Measurements from ENCODE around the gene IARS2.
"Not testable (repeated sequence)": the region's sequence is repeated elsewhere in the genome, so short reads cannot be mapped to it uniquely, and the experiment has no call there.

Gene IARS2

DNA sequence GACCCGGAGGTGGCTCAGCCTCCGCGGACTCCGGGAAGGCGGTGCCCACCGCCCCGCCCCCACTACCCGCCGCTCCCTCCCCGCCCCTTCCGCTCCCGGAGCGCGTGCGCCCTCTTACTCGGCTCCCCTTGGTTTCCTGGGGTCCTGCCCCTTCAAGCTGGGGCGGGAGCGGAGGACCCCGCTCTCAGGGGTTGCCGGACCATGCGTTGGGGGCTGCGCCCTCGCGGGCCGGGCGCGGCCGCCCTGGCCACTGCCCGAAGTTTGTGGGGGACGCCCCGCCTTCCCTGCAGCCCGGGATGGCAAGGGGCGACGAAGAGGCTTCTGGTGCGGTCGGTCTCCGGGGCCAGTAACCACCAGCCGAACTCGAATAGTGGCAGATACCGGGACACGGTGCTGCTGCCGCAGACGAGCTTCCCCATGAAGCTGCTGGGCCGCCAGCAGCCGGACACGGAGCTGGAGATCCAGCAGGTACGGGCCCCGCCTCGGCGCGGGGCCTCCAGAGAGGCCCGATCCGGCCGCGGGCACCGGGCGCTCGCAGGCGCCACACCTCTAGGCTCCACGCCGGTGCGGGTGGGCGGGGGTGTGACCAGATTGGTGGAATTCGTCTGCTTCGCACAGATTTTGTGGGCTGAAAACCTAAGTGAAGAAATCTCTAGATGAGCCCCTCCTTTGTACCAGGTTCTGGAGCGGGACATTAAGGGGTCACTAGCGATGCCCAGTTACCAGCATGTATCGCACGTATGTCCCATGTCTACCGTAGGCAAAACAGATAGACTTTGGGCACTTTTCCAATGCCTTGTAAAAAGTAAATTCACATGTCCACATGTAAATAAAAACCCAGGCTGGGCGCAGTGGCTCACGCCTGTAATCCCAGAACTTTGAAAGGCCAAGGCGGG lies at the start of gene IARS2:
Gene IARS2 (plus strand): TSS at position 117 of the 896 bp plus-strand sequence. CDS start 85 bp downstream, at position 202.
- DNase-seq (ENCODE audit: low read depth): peak; percentile 89

DNA sequence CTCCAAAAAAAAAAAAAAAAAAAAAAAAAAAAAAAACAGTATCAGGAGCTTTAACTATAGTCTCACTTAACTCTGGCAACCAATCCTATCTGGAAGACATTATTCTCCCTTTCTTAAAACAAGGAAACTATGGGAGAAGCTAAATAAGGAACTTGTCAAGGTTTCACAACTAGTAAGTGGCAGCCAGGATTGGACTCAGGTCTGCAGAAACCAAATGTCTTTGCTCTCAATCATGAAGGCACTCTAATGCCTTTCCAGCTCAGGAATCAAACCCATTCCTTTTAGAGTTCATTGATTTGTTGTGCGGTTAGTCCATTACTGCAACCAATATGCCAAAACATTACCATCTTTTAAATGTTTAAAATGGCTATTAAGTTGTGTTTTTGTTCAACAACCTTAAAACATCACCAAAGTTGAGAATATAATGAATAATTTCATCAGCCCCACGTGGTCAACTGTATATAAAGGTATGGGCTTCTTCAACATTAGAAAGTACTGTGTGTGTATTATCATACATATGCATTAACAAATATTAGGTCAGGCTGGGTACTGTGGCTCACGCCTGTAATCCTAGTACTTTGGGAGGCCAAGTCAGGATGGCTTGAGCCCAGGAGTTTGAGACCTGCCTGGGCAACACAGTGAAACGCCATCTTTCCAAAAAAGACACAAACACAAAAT lies 49.1 kb upstream of the IARS2 start:
- DNase-seq (ENCODE audit: low read depth): no peak

DNA sequence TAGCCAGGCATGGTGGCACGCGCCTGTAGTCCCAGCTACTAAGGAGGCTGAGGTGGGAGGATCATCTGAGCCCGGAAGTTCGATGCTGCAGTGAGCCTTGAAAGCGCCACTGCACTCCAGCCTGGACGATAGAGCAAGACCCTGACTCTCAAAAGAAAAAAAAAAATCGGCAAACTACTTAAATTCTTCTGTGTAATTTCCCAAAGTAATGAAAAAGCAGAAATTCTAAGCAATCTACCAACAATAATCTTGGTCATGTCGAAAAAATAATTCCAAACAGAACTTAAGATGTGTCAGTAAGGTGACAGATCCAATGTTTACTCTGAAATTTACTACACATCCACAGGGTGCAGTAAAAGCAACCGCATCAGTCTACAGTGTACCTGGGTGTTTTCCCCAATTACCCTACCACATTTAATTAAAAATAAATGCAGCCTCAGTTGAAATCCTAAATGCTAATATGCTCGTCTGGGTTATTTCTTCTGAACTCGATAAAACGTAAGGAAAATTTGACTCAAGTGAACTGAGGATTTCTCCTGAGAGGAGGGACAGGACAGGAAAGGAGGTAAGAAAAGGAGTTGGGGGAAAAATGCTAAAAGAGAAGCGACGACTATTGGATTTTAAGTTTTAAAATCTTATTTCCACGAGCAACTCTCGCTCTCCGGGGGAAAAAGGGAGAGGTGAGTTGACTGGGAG lies 48.4 kb upstream of the IARS2 start:
- no peak for DNase-seq (ENCODE audit: low read depth)

DNA sequence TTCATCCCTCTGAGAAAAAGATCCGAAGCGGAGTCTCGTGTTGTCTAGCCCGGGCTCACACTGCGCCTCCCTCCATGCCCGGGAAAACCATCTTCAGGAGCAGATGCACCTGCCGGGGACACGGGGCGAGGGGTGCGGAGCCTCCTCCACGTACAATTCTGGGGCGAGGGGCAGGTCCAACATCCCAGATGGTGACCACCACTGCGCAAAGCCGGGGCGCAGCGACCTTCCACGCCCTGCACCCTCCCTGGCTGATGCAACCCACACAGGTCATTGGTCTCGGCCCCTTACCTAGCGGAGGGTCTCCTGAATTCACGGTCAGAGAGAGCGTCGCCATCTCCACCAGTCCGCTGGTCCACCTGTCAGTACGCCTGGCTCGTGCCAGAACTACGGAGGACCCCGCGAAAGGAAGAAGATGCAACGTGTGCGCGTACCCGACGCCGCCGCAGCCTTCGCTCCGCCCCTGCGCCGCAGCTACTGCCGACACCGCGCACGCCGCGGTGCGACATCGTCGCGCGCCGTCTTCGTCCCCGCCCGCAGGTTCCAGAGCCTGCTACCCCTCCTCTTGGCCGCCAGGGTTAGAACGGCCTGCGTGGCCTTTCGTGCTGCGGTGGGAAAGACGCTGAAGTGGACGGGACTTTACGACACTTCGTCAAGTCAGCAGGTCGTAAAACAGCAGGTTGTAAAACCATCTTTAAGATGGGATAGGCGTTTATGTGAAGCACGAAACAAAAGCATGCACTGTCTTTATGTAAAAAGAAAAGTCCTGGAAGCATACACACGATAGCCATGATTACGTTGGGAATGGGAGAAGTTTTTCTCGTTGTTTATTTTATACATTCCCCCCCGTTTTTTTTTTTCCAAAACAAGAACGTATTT lies 47.6 kb upstream of the IARS2 start, which contains the start of gene EPRS1:
Gene EPRS1 (minus strand): TSS at position 454 of the 879 bp plus-strand sequence. CDS start 117 bp downstream, at position 337.
- DNase-seq (ENCODE audit: low read depth): peak; percentile 87

GRCh38 chr1:220056374-220056773 lies 37.6 kb upstream of the IARS2 start:
- no peak for DNase-seq (ENCODE audit: low read depth)

DNA sequence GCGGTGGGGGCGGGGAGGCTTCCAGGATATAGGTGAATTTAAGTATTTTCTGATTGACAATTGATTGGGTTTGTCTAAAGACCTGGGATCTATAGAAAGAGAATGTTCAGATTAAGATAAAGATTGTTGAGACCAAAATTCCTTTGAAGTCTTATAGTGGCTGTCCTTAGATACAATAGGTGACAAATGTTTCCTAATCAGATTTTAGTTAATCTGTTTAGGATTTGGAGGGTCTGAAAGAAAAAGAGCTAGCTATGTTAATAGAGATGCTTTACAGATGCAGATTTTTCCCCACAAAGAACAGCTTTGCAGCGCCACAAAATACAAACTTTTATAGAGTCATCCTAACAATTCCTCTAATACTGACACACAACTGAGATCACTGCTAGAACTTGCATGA lies 33.1 kb upstream of the IARS2 start:
- no peak for DNase-seq (ENCODE audit: low read depth)

DNA sequence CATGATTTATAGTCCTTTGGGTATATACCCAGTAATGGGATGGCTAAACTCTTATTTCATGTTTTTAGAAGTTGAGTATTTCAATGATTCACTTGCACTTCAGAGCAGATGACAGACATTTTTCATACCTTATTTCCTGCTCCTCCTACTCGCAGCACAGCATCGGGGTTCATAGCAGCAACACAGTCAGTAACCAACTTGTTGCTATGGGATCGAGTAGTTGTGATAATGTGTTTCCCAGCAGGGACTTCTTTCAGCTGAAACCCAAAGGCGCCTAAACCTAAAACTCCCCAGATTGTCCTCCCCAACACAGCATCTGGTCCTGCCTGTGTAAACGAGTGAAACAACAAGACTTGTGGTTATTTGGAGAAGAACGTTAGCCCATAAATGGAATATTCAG lies 31.3 kb upstream of the IARS2 start:
- DNase-seq (ENCODE audit: low read depth): no peak

- DNase-seq (ENCODE audit: low read depth): no peak
Observed at GRCh38 chr1:220067269-220068204, 26.4 kb upstream of the IARS2 start.

- DNase-seq (ENCODE audit: low read depth): no peak
Observed at GRCh38 chr1:220076861-220077762, 16.8 kb upstream of the IARS2 start.

DNA sequence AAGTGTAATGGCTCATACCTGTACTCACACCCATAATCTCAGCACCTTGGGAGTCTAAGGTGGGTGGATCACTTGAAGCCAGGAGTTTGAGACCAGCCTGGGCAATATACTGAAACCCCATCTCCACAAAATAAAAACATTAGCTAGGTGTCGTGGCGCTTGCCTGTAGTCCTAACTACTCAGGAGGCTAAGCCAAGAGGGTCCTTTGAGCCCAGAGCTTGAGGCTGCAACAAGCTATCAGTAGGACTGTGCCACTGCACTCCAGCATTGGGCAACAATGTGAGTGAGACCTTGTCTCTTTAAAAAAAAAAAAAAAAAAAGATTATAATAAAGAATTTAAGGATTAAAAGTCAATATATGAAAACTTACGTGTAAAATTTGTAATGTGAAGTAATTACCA lies 16.0 kb upstream of the IARS2 start:
- DNase-seq (ENCODE audit: low read depth): no peak

- DNase-seq (ENCODE audit: low read depth): no peak
Observed at GRCh38 chr1:220084460-220084859, 9.5 kb upstream of the IARS2 start.

DNA sequence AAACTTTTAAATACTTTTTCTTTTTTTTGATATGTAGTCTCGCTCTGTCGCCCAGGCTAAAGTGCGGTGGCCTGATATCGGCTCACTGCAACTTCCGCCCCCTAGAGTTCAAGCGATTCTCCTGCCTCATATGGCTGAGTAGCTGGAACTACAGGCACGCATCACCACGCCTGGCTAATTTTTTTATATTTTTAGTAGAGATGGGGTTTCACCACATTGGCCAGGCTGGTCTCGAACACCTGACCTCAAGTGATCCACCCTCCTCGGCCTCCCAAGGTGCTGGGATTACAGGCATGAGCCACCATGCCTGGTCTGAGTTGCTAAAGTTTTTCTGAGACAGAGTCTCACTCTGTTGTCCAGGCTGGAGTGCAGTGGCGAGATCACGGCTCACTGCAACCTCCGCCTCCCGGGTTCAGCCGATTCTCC lies 7.7 kb upstream of the IARS2 start:
- DNase-seq (ENCODE audit: low read depth): not testable (repeated sequence)

DNA sequence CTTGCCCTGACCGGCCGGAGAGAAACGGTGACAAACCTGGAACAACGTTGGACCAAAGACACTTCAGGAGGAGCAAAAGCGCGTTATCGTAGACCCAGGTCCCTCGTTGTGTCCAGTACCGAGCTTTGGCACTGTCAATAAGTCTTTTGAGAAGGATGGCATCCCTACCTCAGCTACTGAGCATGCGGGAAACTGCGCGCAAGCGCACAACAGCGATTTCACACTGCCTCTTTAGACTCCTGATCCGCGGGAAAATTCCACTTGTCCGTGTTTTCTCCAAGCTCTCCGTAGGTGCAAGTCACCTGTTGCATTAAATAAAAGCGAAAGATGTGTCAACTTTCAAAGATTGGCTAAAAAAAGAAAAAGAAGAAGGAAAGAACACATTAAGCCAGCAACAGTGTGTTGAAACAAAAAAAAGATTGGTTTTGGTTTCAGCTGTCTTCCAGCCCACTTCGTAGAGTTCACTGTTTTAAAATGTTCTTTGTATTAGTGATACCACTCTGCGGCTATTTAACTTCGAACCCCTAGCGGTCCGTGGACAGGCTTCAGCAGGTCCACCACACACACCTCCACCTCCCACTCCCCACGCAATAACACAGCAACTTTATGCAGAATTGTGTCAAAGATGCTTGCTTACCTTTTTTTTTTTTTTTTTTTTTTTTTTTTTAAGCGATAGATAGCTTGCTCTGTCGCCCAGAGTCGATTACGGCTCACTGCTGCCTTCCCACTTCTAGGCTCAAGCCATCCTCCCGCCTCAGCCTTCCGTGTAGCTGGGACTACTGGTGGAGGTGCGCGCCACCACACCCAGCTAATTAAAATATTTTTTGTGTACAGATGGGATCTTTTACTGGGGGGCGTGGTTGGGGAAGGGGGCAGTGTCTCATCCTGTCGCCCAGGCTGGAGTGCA lies 4.0 kb upstream of the IARS2 start, which contains the start of gene BPNT1:
Gene BPNT1 (minus strand): TSS at position 139 of the 907 bp plus-strand sequence. CDS start 9,942 bp downstream, outside the sequence.
- peak; percentile 98 for DNase-seq (ENCODE audit: low read depth)

DNA sequence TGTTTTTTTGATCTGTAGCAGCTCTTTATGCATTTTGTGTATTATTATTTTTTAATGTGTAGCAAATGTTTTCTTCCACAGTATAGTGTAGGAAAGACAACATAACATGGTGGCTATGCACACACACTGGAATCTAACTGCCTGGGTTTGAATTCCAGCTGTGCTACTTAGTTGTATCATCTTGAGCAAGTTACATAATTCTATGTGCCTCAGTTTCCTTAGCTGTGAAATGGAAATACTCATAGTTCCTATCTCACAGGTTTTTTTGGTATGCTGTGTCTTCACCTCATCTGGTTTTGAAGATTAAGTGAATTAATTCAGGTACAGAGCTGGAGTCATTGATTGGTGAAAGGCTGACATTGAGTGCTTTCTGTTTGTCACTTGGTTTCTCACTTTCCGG lies 1.2 kb upstream of the IARS2 start:
- no peak for DNase-seq (ENCODE audit: low read depth)

- DNase-seq (ENCODE audit: low read depth): no peak
Observed at GRCh38 chr1:220093361-220094015, 444 bp upstream of the IARS2 start.

DNA sequence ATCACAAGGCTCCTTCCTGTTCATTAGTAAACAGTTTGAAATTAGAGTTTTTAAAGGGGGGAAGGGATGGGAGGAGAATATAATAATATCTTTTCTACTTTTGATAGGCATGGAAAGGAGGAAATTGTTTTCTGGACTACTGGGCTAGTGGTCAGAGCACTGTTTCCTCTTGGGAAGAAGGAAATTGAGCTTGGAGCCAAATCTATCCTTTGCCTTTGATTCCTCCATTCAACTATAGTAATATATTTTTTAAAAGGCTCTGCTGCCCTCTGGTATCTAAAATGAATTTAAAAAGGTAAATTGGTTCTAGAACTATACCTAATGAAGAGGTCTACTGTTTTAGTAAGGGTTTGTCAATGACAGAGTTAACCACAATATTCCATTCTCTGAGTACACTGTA lies 5.9 kb downstream of the IARS2 start:
- DNase-seq (ENCODE audit: low read depth): no peak

DNA sequence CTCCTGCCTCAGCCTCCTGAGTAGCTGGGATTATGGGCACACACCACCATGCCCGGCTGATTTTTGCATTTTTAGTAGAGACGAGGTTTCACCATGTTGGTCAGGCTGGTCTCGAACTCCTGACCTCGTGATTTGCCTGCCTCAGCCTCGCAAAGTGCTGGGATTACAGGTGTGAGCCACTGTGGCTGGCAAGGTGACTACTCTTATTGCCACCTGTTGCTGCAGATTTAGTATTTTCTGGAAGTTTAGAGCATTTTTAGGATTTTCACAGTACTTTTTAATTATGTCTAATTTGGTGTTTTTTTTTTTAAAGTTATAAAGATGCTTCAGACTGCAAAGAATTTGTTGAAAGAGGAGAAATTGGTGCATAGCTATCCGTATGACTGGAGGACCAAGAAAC lies 16.5 kb downstream of the IARS2 start:
- DNase-seq (ENCODE audit: low read depth): not testable (repeated sequence)

GRCh38 chr1:220112600-220112999 lies 18.7 kb downstream of the IARS2 start:
- not testable (repeated sequence) for DNase-seq (ENCODE audit: low read depth)
